GM19438 (cell line): ENCODE measurements around the gene DLST.
"Not testable (repeated sequence)": the region's sequence is repeated elsewhere in the genome, so short reads cannot be mapped to it uniquely, and the experiment has no call there.

Experiments
- ATAC-seq: cut with Tn5 transposase; IDR thresholded peaks from one replicate; pipeline ENCODE4 v1.9.1; 2021; ENCODE audit warnings: low read depth; ENCODE audit not compliant: unreplicated experiment

The DLST gene

GRCh38 chr14:74913986-74914573 is 32.4 kb downstream of the DLST start:
- ATAC-seq = no peak

- ATAC-seq = no peak
Measured at GRCh38 chr14:74915426-74915825, 33.7 kb downstream of the DLST start.

GRCh38 chr14:74915826-74916225 is 34.1 kb downstream of the DLST start:
- no peak for ATAC-seq

- ATAC-seq = no peak
Measured at GRCh38 chr14:74917178-74917543, 35.4 kb downstream of the DLST start.

- ATAC-seq = no peak
Measured at GRCh38 chr14:74917646-74918081, 35.9 kb downstream of the DLST start.

GRCh38 chr14:74918380-74918779 is 36.7 kb downstream of the DLST start:
- no peak for ATAC-seq

GRCh38 chr14:74919421-74920165 is 37.9 kb downstream of the DLST start:
- ATAC-seq = no peak

GRCh38 chr14:74920281-74920680 is 38.6 kb downstream of the DLST start:
- no peak for ATAC-seq

GRCh38 chr14:74921053-74921620 is 39.4 kb downstream of the DLST start:
- ATAC-seq = no peak

GRCh38 chr14:74921987-74922751 is 40.5 kb downstream of the DLST start:
- ATAC-seq = no peak

- ATAC-seq = peak; percentile 92
Measured at GRCh38 chr14:74922752-74923401, 41.2 kb downstream of the DLST start, which contains the start of gene RPS6KL1. Gene RPS6KL1 (minus strand): TSS chr14:74923260. CDS start chr14:74921541, 1,719 bp downstream.

GRCh38 chr14:74924061-74924460 is 42.3 kb downstream of the DLST start:
- no peak for ATAC-seq

GRCh38 chr14:74927225-74927624 is 45.5 kb downstream of the DLST start:
- ATAC-seq = no peak

GRCh38 chr14:74929242-74929641 is 47.5 kb downstream of the DLST start:
- no peak for ATAC-seq

GRCh38 chr14:74931744-74932143 is 50.0 kb downstream of the DLST start:
- not testable (repeated sequence) for ATAC-seq

GRCh38 chr14:74932401-74932901 is 50.7 kb downstream of the DLST start:
- ATAC-seq = no peak

GRCh38 chr14:74932936-74933335 is 51.2 kb downstream of the DLST start:
- not testable (repeated sequence) for ATAC-seq

GRCh38 chr14:74934041-74934440 is 52.3 kb downstream of the DLST start:
- no peak for ATAC-seq

GRCh38 chr14:74934476-74935359 is 53.0 kb downstream of the DLST start:
- ATAC-seq = no peak

GRCh38 chr14:74935360-74935680 is 53.6 kb downstream of the DLST start:
- no peak for ATAC-seq
